Pancreas (tissue), 10 donors: ENCODE results near the gene MYCBP2. TPM values are rescaled to one million over a fixed set of nuclear protein-coding genes. Genes with fewer than 3 reads are reported as not detected.
"Not testable (repeated sequence)": the region's sequence is repeated elsewhere in the genome, so short reads cannot be mapped to it uniquely, and the experiment has no call there.

Source experiments
- ATAC-seq, 4 donors: fragments of 200-7000 bp; cut with Tn5 transposase; one replicate each; pipeline versions ENCODE4 v1.8.0 to v1.9.1; 2020; ENCODE audit warnings: mild to moderate bottlenecking in 4 of 4, moderate library complexity in 4 of 4
- DNase-seq, 6 donors: peaks; one replicate each; pipeline ENCODE4 v3.0.0-alpha.2; 2020
- FAIRE-seq: peaks from 2 replicates; lab custom pipeline; 2012; peaks lifted over from hg19 to GRCh38; lab: Jason Lieb, UNC
- H3K27ac ChIP-seq, 4 donors: fragments of 200-600 bp; sonication (generic); 1 replicate in 3 of 4; 2 replicates in 1 of 4; pipeline versions ENCODE4 v1.5.0 to v1.8.0; 2020
- H3K27me3 ChIP-seq, 4 donors: fragments of 200-600 bp; one replicate each; pipeline ENCODE4 v1.8.0; 2021
- H3K36me3 ChIP-seq, 3 donors: fragments of 200-600 bp; sonication (generic) in 1 of 3; one replicate each; pipeline versions ENCODE4 v1.5.0 to v1.8.0; 2020 to 2021
- H3K4me1 ChIP-seq, 3 donors: fragments of 200-600 bp; one replicate each; pipeline ENCODE4 v1.8.0; 2021
- H3K4me3 ChIP-seq, 4 donors: fragments of 200-600 bp; sonication (generic) in 2 of 4; one replicate each; pipeline versions ENCODE4 v1.5.0 to v1.8.0; 2020 to 2021
- H3K9me3 ChIP-seq, 4 donors: fragments of 200-600 bp; one replicate each; pipeline ENCODE4 v1.8.0; 2021
- WGBS, 2 donors: extraction: QIAGEN DNeasy Blood & Tissue Kit; methylation state at CpG; one replicate each; pipeline ENCODE4 v1.1.7; 2013; 5-methylcytosine and 5-hydroxymethylcytosine counted together
- intact Hi-C, 3 donors: fragments of 100-400 bp; cut with DNase I; formaldehyde crosslinking; loops; one replicate each; pipeline versions ENCODE4 v1.11.1 to v1.14.2; 2022
- polyA plus RNA-seq, 2 donors: library from polyadenylated mRNA; stranded (reverse); fragments of 200-250 nt; gene quantifications; one replicate each; pipeline ENCODE4 v1.2.3, GENCODE V29; 2013
- total RNA-seq, 6 donors: library from RNA; stranded (reverse); fragmentation: NEBNext Ultra II Directional in 4 of 6; extraction: Animal tissue kit (Norgen Biotek cat#: 25700) in 4 of 6; gene quantifications; one replicate each; pipeline versions ENCODE4 v1.2.1 to v1.2.4, GENCODE V29; 2021 to 2023
- TF ChIP-seq, protein P1 (sequence below), 4 donors: fragments of 200-600 bp; sonication (generic) in 3 of 4; IDR thresholded peaks; one replicate each; pipeline versions ENCODE4 v1.5.0 to v1.8.0; 2021; ENCODE audit warnings: antibody characterized with exemption in 4 of 4
- donor health status: healthy with polysubstance abuse.
- donor health status: DM: no; HTN: no; CAD: no; lungs with moderate emphysema.
- donor health status: DM: no; HTN: no; CAD: no.
- donor health status: control.
- donor health status: control.
- donor health status: Bipolar disorder and iron deficiency.
- donor health status: DM: yes; HTN: yes; CAD: no.
- donor health status: DM: no; HTN: no; CAD: no.
- donor health status: DM: no; HTN: no; CAD: no.
- donor health status: DM: yes; HTN: yes; CAD: no.

Gene MYCBP2
- total and polyA plus RNA-seq, 8 donors = 17.6 to 49.1 (median 43.1) TPM

DNA sequence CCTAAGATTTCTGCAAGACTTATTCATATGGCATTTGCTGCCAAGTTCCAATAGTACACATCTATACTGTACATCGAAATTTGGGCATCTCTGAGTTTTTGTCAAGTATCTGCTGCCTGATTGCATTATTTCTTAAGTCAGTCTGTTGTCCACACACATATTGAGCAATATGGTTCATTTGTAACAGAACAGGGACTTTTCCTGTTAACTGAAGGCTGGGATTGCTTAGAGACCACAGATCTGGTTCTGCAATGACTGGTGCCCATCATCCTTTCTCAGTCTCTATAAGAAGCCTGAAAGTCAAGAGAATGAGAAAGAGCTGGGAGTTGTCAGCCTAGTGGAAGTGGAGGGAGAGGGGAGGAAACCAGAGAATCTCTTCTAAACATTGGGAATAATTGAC is 22.5 kb upstream of the MYCBP2 start:
- no peak overlapping the region for H3K27ac ChIP-seq
- 62 to 67% methylated on average over 1 of the region's 1 CpG for WGBS, 2 donors
- H3K9me3 ChIP-seq = no peaks in the 10 kb centered on the region
- no peaks in the 10 kb centered on the region for H3K4me1 ChIP-seq
- ATAC-seq (no peak), FAIRE-seq (no peak), DNase-seq (no peak)
- H3K36me3 ChIP-seq = no peaks in the 10 kb centered on the region
- intact Hi-C loops = no loop called here
- TF ChIP-seq, protein P1, sequence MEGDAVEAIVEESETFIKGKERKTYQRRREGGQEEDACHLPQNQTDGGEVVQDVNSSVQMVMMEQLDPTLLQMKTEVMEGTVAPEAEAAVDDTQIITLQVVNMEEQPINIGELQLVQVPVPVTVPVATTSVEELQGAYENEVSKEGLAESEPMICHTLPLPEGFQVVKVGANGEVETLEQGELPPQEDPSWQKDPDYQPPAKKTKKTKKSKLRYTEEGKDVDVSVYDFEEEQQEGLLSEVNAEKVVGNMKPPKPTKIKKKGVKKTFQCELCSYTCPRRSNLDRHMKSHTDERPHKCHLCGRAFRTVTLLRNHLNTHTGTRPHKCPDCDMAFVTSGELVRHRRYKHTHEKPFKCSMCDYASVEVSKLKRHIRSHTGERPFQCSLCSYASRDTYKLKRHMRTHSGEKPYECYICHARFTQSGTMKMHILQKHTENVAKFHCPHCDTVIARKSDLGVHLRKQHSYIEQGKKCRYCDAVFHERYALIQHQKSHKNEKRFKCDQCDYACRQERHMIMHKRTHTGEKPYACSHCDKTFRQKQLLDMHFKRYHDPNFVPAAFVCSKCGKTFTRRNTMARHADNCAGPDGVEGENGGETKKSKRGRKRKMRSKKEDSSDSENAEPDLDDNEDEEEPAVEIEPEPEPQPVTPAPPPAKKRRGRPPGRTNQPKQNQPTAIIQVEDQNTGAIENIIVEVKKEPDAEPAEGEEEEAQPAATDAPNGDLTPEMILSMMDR (IDR thresholded peaks at IDR 0.05) = no peak
- no peaks in the 10 kb centered on the region for H3K27me3 ChIP-seq
- no peak overlapping the region for H3K4me3 ChIP-seq

DNA sequence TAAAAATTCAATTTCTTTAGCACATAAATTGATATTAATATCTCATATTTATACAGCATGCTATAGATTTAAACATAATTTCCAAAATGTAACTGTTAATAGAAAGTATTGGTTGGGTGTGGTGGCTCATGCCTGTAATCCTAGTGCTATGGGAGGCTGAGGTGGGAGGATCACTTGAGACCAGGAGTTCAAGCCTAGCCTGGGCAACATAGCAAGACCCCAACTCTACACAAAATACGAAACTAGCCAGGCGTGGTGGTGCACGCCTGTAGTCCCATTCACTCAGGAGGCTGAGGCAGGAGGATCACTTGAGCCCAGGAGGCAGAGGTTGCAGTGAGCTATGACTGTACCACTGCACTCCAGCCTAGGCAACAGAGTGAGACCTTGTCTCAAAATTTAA is 20.5 kb upstream of the MYCBP2 start:
- DNase-seq, H3K27ac ChIP-seq, ATAC-seq, intact Hi-C loops, H3K36me3 ChIP-seq, H3K4me3 ChIP-seq, H3K4me1 ChIP-seq, FAIRE-seq, H3K9me3 ChIP-seq, H3K27me3 ChIP-seq: not testable (repeated sequence)
- WGBS, 2 donors = 86 to 98% methylated on average over 3 of the region's 3 CpGs

DNA sequence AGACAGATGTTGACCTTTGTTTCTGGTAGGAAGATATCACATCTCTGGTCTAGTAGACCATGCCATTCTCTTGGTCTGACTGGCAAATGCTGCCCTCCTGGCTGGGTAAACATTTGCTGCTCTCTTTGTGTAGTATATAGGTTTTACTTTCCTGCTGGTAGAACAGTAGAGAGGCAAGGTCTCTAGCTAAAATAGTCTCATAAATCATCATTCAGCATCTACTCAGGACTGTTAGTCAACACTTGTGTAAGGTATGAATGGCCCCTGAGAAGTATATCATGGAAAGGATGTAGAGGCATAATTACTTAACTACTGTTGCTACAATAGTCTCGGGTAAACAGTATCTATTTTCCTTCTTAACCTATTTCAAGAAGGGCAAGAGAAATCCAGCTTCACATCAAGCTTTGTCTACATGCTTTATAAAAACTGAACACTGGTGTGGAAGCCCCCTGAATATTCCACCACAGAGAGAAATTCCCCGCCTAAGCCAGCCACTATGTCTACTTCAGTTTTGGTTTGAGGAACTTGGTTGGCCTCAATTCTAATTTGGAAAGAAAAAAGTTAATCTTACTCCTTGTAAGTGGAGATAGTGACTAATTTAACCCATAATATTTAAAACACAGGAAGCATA is 18.4 kb upstream of the MYCBP2 start:
- no peak for ATAC-seq
- intact Hi-C loops = no loop called here

DNA sequence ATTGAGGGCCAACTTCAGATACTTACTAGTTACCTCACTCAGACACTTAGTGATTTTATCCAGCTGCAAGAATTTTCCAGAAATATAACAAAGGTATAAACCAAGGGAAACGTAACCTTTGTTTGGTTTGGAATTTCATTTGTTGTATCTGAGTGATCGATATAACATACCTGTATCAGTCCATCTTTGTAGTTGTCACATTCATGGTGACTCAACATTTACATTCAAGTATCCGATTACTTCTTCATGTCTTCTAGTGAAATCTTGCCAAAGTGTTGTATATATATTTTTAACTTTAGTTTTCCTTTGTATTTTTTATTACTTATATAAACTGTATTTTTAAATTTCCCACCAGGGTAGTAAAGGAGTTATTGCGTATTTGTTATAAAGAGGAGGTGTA is 16.9 kb upstream of the MYCBP2 start:
- no peak overlapping the region for H3K27ac ChIP-seq
- DNase-seq (no peak), ATAC-seq (no peak), FAIRE-seq (no peak)
- H3K9me3 ChIP-seq = no peaks in the 10 kb centered on the region
- H3K36me3 ChIP-seq = no peaks in the 10 kb centered on the region
- no peaks in the 10 kb centered on the region for H3K27me3 ChIP-seq
- intact Hi-C loops = no loop called here
- no peaks in the 10 kb centered on the region for H3K4me1 ChIP-seq
- H3K4me3 ChIP-seq = no peak overlapping the region
- 80 to 89% methylated on average over 4 of the region's 4 CpGs for WGBS, 2 donors
- TF ChIP-seq, protein P1 (IDR thresholded peaks at IDR 0.05) = no peak

More for the DNA sequence above, 18.4 kb upstream of the MYCBP2 start:
- H3K9me3 ChIP-seq = no peaks in the 10 kb centered on the region
- H3K27me3 ChIP-seq = no peaks in the 10 kb centered on the region
- H3K4me3 ChIP-seq = no peak overlapping the region
- FAIRE-seq = no peak
- no peaks in the 10 kb centered on the region for H3K4me1 ChIP-seq
- TF ChIP-seq, protein P1 (IDR thresholded peaks at IDR 0.05) = no peak
- H3K27ac ChIP-seq = no peak overlapping the region
- DNase-seq = no peak
- 72 to 87% methylated on average over 2 of the region's 2 CpGs for WGBS, 2 donors
- no peaks in the 10 kb centered on the region for H3K36me3 ChIP-seq

DNA sequence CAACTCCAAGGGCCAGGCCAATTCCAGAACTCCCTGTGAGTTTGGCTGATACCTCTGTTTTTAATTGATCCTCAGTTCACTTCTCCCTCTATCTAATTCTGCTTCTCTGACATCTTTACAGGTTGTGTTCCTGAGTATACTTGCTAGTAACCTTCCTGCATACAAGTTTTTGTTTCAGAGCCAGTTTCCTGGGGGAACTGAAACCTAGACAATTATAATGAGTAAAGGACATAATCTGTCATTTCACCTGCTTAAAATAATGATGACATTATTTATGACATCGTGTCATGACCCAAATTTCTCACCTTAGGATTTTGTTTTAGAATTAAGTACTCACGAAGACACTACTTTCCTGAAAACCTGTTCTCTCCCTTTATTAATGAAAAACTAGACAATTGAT is 12.5 kb upstream of the MYCBP2 start:
- H3K4me3 ChIP-seq = no peak overlapping the region
- no peaks in the 10 kb centered on the region for H3K27me3 ChIP-seq
- ATAC-seq (no peak), FAIRE-seq (no peak), DNase-seq (no peak)
- H3K27ac ChIP-seq = no peak overlapping the region
- WGBS, 2 donors = 58 to 78% methylated on average over 2 of the region's 2 CpGs
- TF ChIP-seq, protein P1 (IDR thresholded peaks at IDR 0.05) = no peak
- intact Hi-C loops = no loop called here
- H3K36me3 ChIP-seq = no peaks in the 10 kb centered on the region
- H3K9me3 ChIP-seq = no peaks in the 10 kb centered on the region
- no peaks in the 10 kb centered on the region for H3K4me1 ChIP-seq
